ENCODE results near the gene RIPOR1.

DNA sequence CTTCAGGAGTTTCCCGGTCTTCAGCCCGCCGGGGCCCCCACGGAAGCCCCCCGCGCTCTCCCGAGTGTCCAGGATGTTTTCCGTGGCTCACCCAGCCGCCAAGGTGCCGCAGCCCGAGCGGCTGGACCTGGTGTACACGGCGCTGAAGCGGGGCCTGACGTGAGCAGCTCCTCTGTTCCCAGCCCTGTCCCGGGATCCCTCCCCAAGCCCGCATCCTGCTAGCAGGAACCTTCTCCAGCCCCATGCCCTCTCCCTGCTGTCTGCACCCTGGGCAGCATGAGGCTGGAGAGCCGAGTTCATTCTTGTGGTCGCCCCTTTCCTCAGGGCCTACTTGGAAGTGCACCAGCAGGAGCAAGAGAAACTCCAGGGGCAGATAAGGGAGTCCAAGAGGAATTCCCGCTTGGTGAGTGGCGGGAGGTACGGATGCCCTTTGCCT lies 10.1 kb downstream of the RIPOR1 start:
- TF ChIP-seq POLR2A (IDR thresholded peaks at IDR 0.05), result no peak
- TF ChIP-seq POLR2AphosphoS5 (IDR thresholded peaks at IDR 0.05), result no peak
- TF ChIP-seq CTCF (IDR thresholded peaks at IDR 0.05), result no peak
- no peak for TF ChIP-seq EP300 (IDR thresholded peaks at IDR 0.05)

Measured in suprapubic skin (tissue), 4 donors.